A549 treated with RU486 at 1 μM for 4 hours (cell line): Measurements from ENCODE around the gene PPIAL4G. TPM values are rescaled to one million over a fixed set of nuclear protein-coding genes. Genes with fewer than 3 reads are reported as not detected.

Experiments used
- total RNA-seq: library from RNA; stranded (reverse); fragments of 200-300 nt; extraction: Qiagen RNA extraction; gene quantifications from 5 replicates; pipeline ENCODE4 v1.2.3, GENCODE V29; 2022; ENCODE audit warnings: low read depth

Gene PPIAL4G
- not detected in 5 replicates for total RNA-seq

DNA sequence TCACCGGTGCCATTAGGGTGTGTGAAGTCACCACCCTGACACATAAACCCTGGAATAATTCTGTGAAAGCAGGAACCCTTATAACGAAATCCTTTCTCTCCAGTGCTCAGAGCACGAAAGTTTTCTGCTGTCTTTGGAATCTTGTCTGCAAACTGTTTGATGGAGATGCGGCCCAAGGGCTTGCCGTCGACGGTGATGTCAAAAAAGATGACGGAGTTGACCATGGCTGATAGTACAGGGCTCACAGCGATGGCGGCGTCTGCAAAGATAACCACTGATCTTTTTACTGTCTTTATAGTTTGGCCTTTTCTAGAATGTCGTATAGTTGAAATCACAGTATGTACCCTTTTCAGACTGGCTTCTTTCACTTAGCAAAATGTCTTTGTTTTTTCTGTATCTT lies at the start of gene PPIAL4G:
Gene PPIAL4G, minus strand, starts transcription at position 274 of the 400 bp plus-strand sequence. Its CDS starts 50 bp downstream, at position 224.

Other genes with a start within 250 kb of the PPIAL4G start
- gene NBPF14, start 112.7 kb upstream of the PPIAL4G start, total RNA-seq = 12.7 to 15.5 TPM (median 15.3 TPM) in 5 replicates